Measurements from ENCODE around the gene RHOBTB3.
"Not testable (repeated sequence)": the region's sequence is repeated elsewhere in the genome, so short reads cannot be mapped to it uniquely, and the experiment has no call there.

Gene RHOBTB3

GRCh38 chr5:95836971-95837370 lies 105.8 kb downstream of the RHOBTB3 start:
- not testable (repeated sequence) for DNase-seq (ENCODE audit: extremely low read depth in 1 of 2, low read depth in 1 of 2)

DNA sequence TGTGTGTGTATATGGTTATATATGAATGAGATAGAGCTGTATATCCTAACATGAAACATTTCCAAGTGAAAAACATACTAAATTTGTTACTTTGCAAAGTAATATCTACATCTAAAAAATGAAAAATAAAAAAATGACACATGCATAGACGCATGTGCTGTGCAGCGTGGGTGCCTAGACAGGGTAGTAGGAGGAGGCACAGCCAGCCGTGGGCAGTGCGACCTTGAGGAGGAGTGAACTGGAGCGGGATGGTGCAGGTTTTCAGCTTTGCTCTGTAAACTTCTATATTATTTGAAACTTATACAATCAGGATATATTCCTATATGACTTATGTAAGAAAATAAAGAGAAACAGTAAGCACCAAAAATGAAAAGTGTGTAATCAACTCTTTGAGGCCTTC lies 106.4 kb downstream of the RHOBTB3 start:
- DNase-seq (ENCODE audit: extremely low read depth in 1 of 2, low read depth in 1 of 2) = no peak

DNA sequence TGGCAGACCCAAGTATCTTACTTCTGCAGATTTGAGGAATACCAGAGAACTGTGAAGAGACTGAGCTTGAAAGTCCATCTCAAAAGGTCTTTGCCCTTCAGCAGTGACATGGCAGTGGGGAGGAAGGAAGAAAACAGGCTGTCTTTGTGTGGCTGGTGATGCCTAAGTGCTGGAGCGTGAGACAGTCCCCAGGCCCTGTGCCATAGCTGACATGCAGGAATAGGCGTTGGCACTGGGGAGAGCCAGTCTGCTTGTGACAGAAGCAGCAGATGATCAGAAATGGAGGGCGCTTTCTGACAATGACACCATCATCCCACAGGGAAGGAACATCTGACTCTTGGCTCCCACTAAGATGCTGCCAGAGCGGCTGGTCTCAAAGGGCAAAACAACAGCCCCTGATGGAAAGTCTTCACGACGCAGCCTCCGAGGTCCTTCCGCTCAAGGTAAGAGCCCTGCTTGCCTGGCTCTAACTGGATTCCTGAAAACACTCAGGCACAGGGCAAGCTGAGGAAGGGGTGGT lies 106.9 kb downstream of the RHOBTB3 start:
- DNase-seq (ENCODE audit: extremely low read depth in 1 of 2, low read depth in 1 of 2) = no peak

GRCh38 chr5:95838556-95838955 lies 107.4 kb downstream of the RHOBTB3 start:
- no peak for DNase-seq (ENCODE audit: extremely low read depth in 1 of 2, low read depth in 1 of 2)

- no peak for DNase-seq (ENCODE audit: extremely low read depth in 1 of 2, low read depth in 1 of 2)
These were observed 108.5 kb downstream of the RHOBTB3 start for GRCh38 chr5:95839658-95840057.

GRCh38 chr5:95840956-95841705 lies 110.0 kb downstream of the RHOBTB3 start:
- no peak for DNase-seq (ENCODE audit: extremely low read depth in 1 of 2, low read depth in 1 of 2)

DNA sequence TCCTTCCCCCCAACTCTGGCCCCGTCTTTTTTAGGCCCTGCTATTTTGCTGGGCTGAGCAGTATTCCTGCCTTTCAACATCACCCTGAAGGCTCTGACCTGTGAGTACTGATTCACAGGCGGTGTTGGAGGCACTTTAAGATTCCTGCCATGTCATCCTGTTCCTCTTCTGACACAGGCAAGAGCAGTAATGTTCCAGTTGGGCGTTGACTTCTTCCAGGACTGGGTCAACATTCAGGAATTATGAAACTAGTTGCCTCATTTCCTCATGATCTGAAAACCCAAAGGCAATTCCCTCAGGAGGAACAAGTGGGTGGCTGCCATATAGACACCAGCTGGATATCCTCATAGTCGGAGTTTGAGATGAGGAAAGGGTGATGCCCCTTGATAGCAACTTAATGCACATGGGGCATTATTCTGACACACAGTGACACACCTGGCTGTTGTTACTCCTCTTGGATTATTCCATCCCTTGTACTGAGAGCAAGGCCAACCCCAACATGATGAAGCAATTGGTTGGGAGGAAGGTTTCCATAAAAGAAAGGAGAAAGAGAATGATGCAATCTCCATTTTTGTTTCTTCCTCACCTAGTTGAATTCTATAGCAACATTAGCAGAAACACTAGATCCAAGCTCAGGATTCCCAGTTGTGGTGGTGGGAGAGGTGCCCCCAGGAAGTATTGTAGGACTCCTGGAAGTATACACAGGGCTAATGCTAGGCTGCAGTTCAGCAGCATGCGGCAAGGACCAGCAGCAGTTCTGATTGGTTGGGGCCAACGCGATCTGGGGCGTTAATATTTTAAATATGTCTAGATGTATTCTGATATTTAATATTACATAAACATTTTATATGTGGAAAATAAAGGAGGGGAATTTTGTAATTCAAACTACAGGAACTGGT lies 111.0 kb downstream of the RHOBTB3 start:
- no peak for DNase-seq (ENCODE audit: extremely low read depth in 1 of 2, low read depth in 1 of 2)

GRCh38 chr5:95842854-95843544 lies 111.9 kb downstream of the RHOBTB3 start:
- no peak for DNase-seq (ENCODE audit: extremely low read depth in 1 of 2, low read depth in 1 of 2)

- no peak for DNase-seq (ENCODE audit: extremely low read depth in 1 of 2, low read depth in 1 of 2)
These were observed 112.6 kb downstream of the RHOBTB3 start for GRCh38 chr5:95843733-95844223.

GRCh38 chr5:95845391-95845790 lies 114.3 kb downstream of the RHOBTB3 start:
- no peak for DNase-seq (ENCODE audit: extremely low read depth in 1 of 2, low read depth in 1 of 2)

Data from activated CD8-positive, alpha-beta memory T cell treated with anti-CD3 and anti-CD28 coated beads for 1 hour (primary cell).